22Rv1 (cell line): ENCODE data around the gene LENG8.
"Not testable (repeated sequence)": the region's sequence is repeated elsewhere in the genome, so short reads cannot be mapped to it uniquely, and the experiment has no call there.

Source experiments
- H3K27ac ChIP-seq: fragments of 450-650 bp; 2 replicates; pipeline ENCODE4 v1.5.1; 2017
- ZFX ChIP-seq: fragments of 450-650 bp; IDR thresholded peaks from 2 replicates; pipeline ENCODE4 v1.6.1; 2017; ENCODE audit warnings: antibody characterized with exemption, borderline replicate concordance
- TF ChIP-seq, protein P1 (sequence below): fragments of 450-650 bp; IDR thresholded peaks from 2 replicates; pipeline ENCODE4 v1.5.1; 2017; ENCODE audit warnings: mild to moderate bottlenecking

Gene LENG8

DNA sequence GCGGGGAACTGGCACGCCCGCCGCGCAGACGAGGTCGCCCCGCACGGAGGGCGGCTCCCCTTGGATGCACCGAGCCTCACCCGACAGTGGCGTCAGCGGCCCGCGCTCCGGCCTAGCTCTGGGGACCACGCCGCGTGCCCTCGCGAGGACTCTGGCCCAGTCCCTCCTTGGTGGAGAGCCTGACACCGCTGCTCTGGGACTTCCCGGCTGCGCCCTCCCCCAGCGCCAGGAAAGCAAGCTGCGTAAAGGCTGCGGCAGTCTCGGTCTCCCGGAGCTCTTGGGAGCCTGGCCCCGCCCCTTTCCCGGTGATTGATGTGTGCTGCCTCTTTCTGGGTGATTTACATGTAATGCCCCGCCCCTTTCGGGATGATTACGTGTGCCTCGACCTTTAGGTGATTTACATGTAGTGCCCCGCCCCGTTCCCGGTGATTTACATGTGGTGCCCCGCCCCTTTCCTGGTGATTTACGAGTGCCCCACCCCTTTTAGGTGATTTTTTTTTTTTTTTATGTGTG lies 14.6 kb downstream of the LENG8 start, which contains the start of gene LENG9:
LENG9 (minus strand) TSS at position 248 of the 513 bp plus-strand sequence. CDS start 252 bp downstream, outside the sequence.
- TF ChIP-seq, protein P1, sequence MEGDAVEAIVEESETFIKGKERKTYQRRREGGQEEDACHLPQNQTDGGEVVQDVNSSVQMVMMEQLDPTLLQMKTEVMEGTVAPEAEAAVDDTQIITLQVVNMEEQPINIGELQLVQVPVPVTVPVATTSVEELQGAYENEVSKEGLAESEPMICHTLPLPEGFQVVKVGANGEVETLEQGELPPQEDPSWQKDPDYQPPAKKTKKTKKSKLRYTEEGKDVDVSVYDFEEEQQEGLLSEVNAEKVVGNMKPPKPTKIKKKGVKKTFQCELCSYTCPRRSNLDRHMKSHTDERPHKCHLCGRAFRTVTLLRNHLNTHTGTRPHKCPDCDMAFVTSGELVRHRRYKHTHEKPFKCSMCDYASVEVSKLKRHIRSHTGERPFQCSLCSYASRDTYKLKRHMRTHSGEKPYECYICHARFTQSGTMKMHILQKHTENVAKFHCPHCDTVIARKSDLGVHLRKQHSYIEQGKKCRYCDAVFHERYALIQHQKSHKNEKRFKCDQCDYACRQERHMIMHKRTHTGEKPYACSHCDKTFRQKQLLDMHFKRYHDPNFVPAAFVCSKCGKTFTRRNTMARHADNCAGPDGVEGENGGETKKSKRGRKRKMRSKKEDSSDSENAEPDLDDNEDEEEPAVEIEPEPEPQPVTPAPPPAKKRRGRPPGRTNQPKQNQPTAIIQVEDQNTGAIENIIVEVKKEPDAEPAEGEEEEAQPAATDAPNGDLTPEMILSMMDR, result no peak
- no peak for TF ChIP-seq ZFX

DNA sequence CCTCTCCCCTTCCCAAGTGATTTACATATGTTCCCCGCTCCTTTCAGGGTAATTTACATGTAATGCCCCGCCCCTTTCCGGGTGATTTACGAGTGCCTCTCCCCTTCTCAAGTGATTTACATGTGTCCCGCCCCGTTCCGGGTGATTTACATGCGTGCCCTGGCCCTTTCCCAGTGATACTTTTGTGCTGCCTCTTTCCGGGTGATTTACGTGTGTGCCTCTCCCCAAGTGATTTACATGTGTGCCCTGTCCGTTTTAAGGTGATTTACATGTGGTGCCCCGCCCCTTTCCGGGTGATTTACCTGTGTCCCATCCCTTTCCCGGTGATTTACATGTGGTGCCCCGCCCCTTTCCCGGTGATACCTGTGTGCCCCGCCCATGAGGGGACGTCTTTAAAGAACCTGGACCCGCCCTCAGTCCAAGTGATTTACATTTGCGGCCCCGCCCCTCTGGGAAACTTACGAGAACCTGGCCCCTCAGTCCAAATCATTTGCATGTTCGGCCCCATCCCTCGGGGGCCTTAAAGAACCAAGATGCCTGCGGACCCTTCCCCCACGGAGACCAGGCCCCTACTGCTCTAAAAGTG lies 15.1 kb downstream of the LENG8 start:
- TF ChIP-seq ZFX, result no peak
- TF ChIP-seq, protein P1, result no peak

More for the DNA sequence above, 14.6 kb downstream of the LENG8 start, which contains the start of gene LENG9:
- peak within 1 kb of the TSS; percentile 99 for H3K27ac ChIP-seq

GRCh38 chr19:54464630-54465425 lies 15.8 kb downstream of the LENG8 start:
- TF ChIP-seq ZFX, result no peak
- TF ChIP-seq, protein P1, result 0 out of 2 replicates have a peak, but pooled peaks have one; percentile 3
- H3K27ac ChIP-seq, result peak overlapping the region; percentile 99

More for the DNA sequence above, 15.1 kb downstream of the LENG8 start:
- H3K27ac ChIP-seq, result peak overlapping the region; percentile 99

DNA sequence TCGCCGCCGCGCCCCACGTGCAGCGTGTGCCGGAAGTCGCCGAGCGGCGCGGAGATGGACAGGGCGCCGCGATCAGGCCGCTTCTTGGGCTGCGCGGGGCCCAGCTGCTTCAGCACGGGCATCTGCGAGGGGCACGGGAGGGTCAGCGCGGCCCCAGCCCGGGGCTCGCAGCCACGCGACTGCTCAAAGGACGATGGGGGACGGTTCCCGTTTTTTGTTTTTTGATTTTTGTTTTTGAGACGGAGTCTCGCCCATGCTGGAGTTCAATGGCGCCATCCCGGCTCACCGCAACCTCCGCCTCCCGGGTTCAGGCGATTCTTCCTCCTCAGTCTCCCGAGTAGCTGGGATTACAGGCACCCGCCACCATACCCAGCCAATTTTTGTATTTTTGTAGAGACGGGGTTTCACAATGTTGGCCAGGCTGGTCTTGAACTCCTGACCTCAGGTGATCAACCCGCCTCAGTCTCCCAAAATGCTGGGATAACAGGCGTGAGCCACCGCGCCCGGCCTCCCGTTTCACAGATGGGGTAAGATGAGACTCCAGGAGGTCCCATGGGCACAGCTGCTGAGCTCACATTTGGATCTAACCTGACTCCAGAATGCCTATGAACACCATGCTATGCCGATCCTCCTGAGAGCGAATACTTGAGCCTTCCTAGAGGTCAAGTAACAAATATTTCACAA lies 16.6 kb downstream of the LENG8 start:
- TF ChIP-seq, protein P1, result no peak
- TF ChIP-seq ZFX, result no peak
- H3K27ac ChIP-seq, result peak overlapping the region; percentile 99

GRCh38 chr19:54466110-54466480 lies 17.1 kb downstream of the LENG8 start:
- H3K27ac ChIP-seq, result not testable (repeated sequence)

DNA sequence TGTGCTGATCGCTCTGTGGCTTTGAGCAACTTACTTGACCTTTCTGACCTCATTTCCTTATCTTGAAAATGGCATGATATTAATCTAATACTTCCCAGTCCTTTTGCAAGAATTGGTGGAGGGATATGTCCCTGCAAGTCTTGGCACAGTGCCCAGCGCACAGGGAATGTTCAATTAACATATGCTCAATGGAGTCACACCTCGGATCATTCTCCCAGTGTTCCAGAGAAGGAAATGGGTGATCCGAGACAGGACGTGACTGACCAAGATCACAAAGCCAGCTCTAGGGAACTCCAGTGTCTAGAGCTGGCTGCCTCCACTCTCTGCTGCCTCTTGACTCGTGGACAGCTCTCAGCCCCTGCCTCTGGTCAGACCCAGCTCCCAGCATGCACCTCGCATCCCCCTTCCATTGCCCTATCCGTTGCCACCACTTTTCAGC lies 20.5 kb downstream of the LENG8 start:
- no peak for TF ChIP-seq ZFX
- TF ChIP-seq, protein P1, result no peak
- no peak overlapping the region for H3K27ac ChIP-seq

DNA sequence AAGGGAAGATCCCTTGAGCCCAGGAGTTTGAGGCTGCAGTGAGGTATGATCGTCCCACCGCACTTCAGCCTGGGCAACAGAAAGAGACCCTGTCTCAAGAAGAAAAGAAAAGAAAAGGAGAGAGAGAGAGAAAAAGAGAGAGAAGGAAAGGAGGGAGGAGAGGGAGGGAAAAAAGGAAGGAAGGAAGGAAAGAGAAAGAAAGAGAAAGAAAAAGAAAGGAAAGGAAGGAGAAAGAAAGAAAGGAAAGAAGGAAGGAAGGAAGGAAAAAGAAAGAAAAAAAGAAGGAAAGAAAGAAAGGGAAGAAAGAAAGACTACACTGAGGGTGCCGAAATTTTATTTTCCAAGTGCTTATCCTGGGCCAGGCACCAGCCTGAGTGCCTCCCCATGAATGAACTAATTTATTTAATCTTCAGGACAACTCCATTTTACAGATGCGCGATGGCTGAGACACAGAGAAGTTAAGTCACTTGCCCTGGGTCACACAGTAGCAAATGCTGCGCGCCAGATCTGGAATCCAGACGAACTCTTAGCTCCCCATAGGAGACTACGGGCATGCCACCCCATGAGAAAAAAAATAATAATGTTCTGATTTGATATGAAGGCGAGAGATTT lies 21.4 kb downstream of the LENG8 start:
- no peak overlapping the region for H3K27ac ChIP-seq
- no peak for TF ChIP-seq ZFX
- TF ChIP-seq, protein P1, result no peak
